Neural cell (in vitro differentiated cells): ENCODE measurements around the gene RELCH.

ENCODE experiments used
- EP300 ChIP-seq: fragments of 450-650 bp; conservative IDR thresholded peaks from 2 replicates; pipeline ENCODE4 v1.6.1; 2014; ENCODE audit warnings: antibody characterized with exemption, mild to moderate bottlenecking, moderate library complexity; ENCODE audit not compliant: poor library complexity, severe bottlenecking
- EZH2 ChIP-seq: fragments of 200-600, 300-800 bp; shearing (Covaris generic), sonication (generic); IDR thresholded peaks from 2 replicates; pipeline ENCODE4 v1.6.1; 2014; ENCODE audit warnings: antibody characterized with exemption, low read length, borderline replicate concordance, mild to moderate bottlenecking; ENCODE audit not compliant: insufficient read depth, poor library complexity, severe bottlenecking
- MXI1 ChIP-seq: fragments of 450-650 bp; conservative IDR thresholded peaks from 2 replicates; pipeline ENCODE4 v1.6.1; 2014; ENCODE audit warnings: antibody characterized with exemption, mild to moderate bottlenecking; ENCODE audit not compliant: poor library complexity, severe bottlenecking
- POLR2AphosphoS5 ChIP-seq: IDR thresholded peaks from 2 replicates; pipeline ENCODE4 v1.6.1; 2012
- RAD21 ChIP-seq: fragments of 450-650 bp; conservative IDR thresholded peaks from 2 replicates; pipeline ENCODE4 v1.6.1; 2014; ENCODE audit warnings: antibody characterized with exemption, mild to moderate bottlenecking, moderate library complexity
- REST ChIP-seq: IDR thresholded peaks from 2 replicates; pipeline ENCODE4 v1.6.1; 2012; ENCODE audit warnings: borderline replicate concordance
- SMC3 ChIP-seq: fragments of 450-650 bp; conservative IDR thresholded peaks from 2 replicates; pipeline ENCODE4 v1.6.1; 2014; ENCODE audit warnings: antibody characterized with exemption, mild to moderate bottlenecking, moderate library complexity; ENCODE audit not compliant: poor library complexity
- TAF1 ChIP-seq: IDR thresholded peaks from 2 replicates; pipeline ENCODE4 v1.6.1; 2012; ENCODE audit warnings: low read depth
- TF ChIP-seq, protein P1 (sequence below): fragments of 450-650 bp; IDR thresholded peaks from 2 replicates; pipeline ENCODE4 v1.5.1; 2014; ENCODE audit warnings: antibody characterized with exemption, mild to moderate bottlenecking, moderate library complexity; ENCODE audit not compliant: poor library complexity, severe bottlenecking

GRCh38 chr18:62324181-62324828 lies 137.2 kb downstream of the RELCH start:
- TF ChIP-seq, protein P1, sequence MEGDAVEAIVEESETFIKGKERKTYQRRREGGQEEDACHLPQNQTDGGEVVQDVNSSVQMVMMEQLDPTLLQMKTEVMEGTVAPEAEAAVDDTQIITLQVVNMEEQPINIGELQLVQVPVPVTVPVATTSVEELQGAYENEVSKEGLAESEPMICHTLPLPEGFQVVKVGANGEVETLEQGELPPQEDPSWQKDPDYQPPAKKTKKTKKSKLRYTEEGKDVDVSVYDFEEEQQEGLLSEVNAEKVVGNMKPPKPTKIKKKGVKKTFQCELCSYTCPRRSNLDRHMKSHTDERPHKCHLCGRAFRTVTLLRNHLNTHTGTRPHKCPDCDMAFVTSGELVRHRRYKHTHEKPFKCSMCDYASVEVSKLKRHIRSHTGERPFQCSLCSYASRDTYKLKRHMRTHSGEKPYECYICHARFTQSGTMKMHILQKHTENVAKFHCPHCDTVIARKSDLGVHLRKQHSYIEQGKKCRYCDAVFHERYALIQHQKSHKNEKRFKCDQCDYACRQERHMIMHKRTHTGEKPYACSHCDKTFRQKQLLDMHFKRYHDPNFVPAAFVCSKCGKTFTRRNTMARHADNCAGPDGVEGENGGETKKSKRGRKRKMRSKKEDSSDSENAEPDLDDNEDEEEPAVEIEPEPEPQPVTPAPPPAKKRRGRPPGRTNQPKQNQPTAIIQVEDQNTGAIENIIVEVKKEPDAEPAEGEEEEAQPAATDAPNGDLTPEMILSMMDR = no peak
- TF ChIP-seq RAD21 = no peak
- no peak for TF ChIP-seq POLR2AphosphoS5
- TF ChIP-seq EZH2 = no peak
- no peak for TF ChIP-seq EP300
- TF ChIP-seq SMC3 = no peak
- no peak for TF ChIP-seq TAF1
- TF ChIP-seq REST = no peak
- no peak for TF ChIP-seq MXI1
